GM10248 (cell line): ENCODE results near the gene NLGN4X.

Source experiments
- CTCF ChIA-PET: fragments of 300-600 bp; sonication (Branson Sonifier 250); formaldehyde crosslinking; extraction: SDS; loops from one replicate; lab custom pipeline; 2021; ENCODE audit warnings: antibody characterized with exemption; lab: Yijun Ruan, JAX
- POLR2A ChIA-PET: fragments of 350-650 bp; sonication (Branson Sonifier 250); formaldehyde crosslinking; extraction: SDS; loops from one replicate; lab custom pipeline; 2020; ENCODE audit warnings: antibody characterized with exemption; lab: Yijun Ruan, JAX
- DNase-seq: peaks from one replicate; pipeline ENCODE4 v3.0.0; 2012; ENCODE audit errors: extremely low spot score
- TF ChIP-seq, protein P1 (sequence below): IDR thresholded peaks from 2 replicates; pipeline ENCODE4 v1.5.1; 2012; ENCODE audit warnings: mild to moderate bottlenecking, low read depth; ENCODE audit errors: extremely low read depth, missing control alignments, control extremely low read depth

The NLGN4X gene

GRCh38 chrX:6026429-6026828 is 202.2 kb downstream of the NLGN4X start:
- DNase-seq, result no peak
- TF ChIP-seq, protein P1, sequence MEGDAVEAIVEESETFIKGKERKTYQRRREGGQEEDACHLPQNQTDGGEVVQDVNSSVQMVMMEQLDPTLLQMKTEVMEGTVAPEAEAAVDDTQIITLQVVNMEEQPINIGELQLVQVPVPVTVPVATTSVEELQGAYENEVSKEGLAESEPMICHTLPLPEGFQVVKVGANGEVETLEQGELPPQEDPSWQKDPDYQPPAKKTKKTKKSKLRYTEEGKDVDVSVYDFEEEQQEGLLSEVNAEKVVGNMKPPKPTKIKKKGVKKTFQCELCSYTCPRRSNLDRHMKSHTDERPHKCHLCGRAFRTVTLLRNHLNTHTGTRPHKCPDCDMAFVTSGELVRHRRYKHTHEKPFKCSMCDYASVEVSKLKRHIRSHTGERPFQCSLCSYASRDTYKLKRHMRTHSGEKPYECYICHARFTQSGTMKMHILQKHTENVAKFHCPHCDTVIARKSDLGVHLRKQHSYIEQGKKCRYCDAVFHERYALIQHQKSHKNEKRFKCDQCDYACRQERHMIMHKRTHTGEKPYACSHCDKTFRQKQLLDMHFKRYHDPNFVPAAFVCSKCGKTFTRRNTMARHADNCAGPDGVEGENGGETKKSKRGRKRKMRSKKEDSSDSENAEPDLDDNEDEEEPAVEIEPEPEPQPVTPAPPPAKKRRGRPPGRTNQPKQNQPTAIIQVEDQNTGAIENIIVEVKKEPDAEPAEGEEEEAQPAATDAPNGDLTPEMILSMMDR, result no peak
- ChIA-PET CTCF (no interaction called here), POLR2A (no interaction called here)

- TF ChIP-seq, protein P1, result no peak
- ChIA-PET POLR2A (no interaction called here), CTCF (no interaction called here)
- DNase-seq, result no peak
Measured at GRCh38 chrX:6024204-6024603, 204.5 kb downstream of the NLGN4X start.

- peak; percentile 31 for DNase-seq
- ChIA-PET POLR2A (no interaction called here), CTCF (interaction anchor here (0.6 to 1.1 kb wide), 2 partner anchors 23 to 148 kb away, joined by 3 read pairs; no protein-coding TSS in a partner anchor)
- TF ChIP-seq, protein P1, result peak; percentile 76
Measured at GRCh38 chrX:6021316-6022091, 207.2 kb downstream of the NLGN4X start.

DNA sequence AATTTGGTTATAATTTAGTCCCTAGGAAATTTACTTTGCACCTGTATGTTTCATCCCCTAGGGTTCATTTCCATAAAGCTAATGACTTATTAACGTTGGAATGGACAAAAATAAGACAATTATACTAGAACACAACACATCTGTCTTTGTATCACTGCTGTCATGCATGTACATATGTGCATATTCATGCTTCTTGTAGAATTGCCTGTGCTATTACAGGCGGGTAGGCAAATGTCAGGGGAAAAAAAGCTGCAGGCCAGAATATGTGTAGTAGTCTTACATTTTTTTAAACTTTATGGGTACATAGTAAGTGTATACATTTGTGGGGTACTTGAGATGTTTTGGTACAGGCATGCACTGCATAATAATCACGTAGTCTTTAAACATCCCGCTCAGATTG is 209.6 kb downstream of the NLGN4X start:
- POLR2A ChIA-PET, result no interaction called here
- DNase-seq, result no peak
- TF ChIP-seq, protein P1, result no peak
- CTCF ChIA-PET, result no interaction called here

DNA sequence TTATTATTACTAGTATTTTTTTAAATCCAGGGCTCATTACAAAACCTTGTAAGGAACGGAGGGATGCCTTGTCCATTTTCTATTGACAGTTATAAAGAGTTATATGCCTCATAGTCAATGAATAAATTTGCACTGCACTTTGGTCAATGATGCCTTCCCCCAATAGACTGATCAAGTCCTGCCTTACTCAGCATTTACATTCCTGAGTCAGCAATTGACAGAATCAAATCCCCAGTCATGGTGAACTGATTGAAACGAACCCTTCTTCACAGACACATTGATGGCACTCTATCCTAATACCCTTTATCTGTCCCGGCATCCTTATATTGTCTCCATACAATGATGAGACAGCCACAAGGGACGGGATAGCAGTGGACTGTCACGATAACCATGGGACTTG is 213.2 kb downstream of the NLGN4X start:
- ChIA-PET CTCF (no interaction called here), POLR2A (no interaction called here)
- TF ChIP-seq, protein P1, result no peak
- DNase-seq, result no peak

GRCh38 chrX:6012357-6012756 is 216.3 kb downstream of the NLGN4X start:
- CTCF ChIA-PET, result no interaction called here
- TF ChIP-seq, protein P1, result no peak
- POLR2A ChIA-PET, result no interaction called here
- DNase-seq, result no peak
